KMS-11 (cell line): ENCODE data around the gene CCDC33.

Source experiments
- H2AFZ ChIP-seq: fragments of 200-600 bp; sonication (generic); 2 replicates; pipeline ENCODE4 v1.6.1; 2016; ENCODE audit warnings: antibody characterized with exemption, mixed run types, low read depth
- H3K27ac ChIP-seq: fragments of 200-600 bp; sonication (generic); 2 replicates; pipeline ENCODE4 v1.6.1; 2016; ENCODE audit warnings: mild to moderate bottlenecking, mixed run types
- H3K27me3 ChIP-seq: fragments of 200-600 bp; sonication (generic); 2 replicates; pipeline ENCODE4 v1.6.1; 2017; ENCODE audit warnings: mild to moderate bottlenecking, low read depth, mixed run types, moderate library complexity; ENCODE audit not compliant: insufficient read depth
- H3K36me3 ChIP-seq: fragments of 200-600 bp; sonication (generic); 2 replicates; pipeline ENCODE4 v1.6.1; 2017; ENCODE audit warnings: mild to moderate bottlenecking, mixed run types; ENCODE audit not compliant: insufficient read depth
- H3K4me1 ChIP-seq: fragments of 200-600 bp; sonication (generic); 2 replicates; pipeline ENCODE4 v1.6.1; 2016; ENCODE audit warnings: mild to moderate bottlenecking, low read depth, mixed run types; ENCODE audit not compliant: poor library complexity, severe bottlenecking
- H3K4me2 ChIP-seq: fragments of 200-600 bp; sonication (generic); 2 replicates; pipeline ENCODE4 v1.7.0; 2016; ENCODE audit warnings: mild to moderate bottlenecking, mixed run types
- H3K4me3 ChIP-seq: fragments of 200-600 bp; sonication (generic); IDR thresholded peaks from 2 replicates; pipeline ENCODE4 v1.6.1; 2017; ENCODE audit warnings: low read depth, low read length, mixed read lengths; ENCODE audit not compliant: insufficient read depth
- H3K79me2 ChIP-seq: fragments of 200-600 bp; sonication (generic); 2 replicates; pipeline ENCODE4 v1.6.1; 2016; ENCODE audit warnings: low read depth, mixed run types; ENCODE audit not compliant: insufficient read depth
- H3K9ac ChIP-seq: fragments of 200-600 bp; sonication (generic); 2 replicates; pipeline ENCODE4 v1.6.1; 2016; ENCODE audit warnings: mild to moderate bottlenecking, mixed run types
- H4K20me1 ChIP-seq: fragments of 200-600 bp; sonication (generic); 2 replicates; pipeline ENCODE4 v1.6.1; 2016; ENCODE audit warnings: mild to moderate bottlenecking, mixed run types; ENCODE audit not compliant: insufficient read depth
- CTCF ChIP-seq: fragments of 200-600 bp; sonication (generic); conservative IDR thresholded peaks from 2 replicates; pipeline ENCODE4 v1.6.1; 2017; ENCODE audit warnings: low read depth, mild to moderate bottlenecking, antibody characterized with exemption, low read length, moderate library complexity, mixed read lengths

The CCDC33 gene

DNA sequence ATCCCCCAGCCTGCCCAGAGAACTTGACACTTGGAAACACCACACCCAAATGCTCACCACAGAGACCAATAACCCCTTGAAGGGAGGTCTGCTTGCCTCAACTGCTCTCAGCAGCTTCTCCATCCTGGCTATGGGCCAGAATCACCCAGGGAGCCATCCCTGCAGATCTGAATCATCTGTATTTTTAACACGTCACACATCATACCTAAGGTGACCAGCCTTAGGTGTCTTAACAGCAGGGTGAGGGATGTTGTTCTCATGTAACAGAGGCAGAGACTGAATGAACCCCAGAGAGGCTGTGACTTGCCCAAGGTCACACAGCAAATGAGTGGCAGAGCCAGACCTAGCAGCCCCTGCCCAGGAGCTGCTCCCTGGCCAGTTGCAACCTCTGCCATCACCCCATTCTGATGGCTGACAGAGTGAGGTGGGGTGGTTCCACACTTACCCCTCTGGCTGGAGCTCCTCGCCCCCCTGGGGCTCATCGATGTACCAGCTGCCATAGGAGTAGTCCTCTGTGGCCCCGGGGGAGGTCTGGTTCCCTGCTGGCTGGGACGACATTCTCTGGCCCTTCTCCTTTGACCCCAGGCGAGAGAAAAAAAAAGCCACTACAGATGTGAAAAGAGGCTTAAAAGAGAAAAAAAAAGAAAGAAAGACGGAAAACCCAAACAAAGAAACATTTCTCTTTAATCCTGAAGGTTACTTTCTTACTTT, 34.3 kb upstream of the CCDC33 start:
- Histone ChIP-seq H3K36me3 (no peaks in the 10 kb centered on the region), H3K4me3 (no peak overlapping the region), H2AFZ (no peak overlapping the region), H3K27me3 (peaks cover 68% of the 10 kb centered on the region), H4K20me1 (no peaks in the 10 kb centered on the region), H3K4me2 (no peak overlapping the region), H3K9ac (no peak overlapping the region), H3K4me1 (no peaks in the 10 kb centered on the region), H3K27ac (no peak overlapping the region), H3K79me2 (no peaks in the 10 kb centered on the region)
- no peak for TF ChIP-seq CTCF

DNA sequence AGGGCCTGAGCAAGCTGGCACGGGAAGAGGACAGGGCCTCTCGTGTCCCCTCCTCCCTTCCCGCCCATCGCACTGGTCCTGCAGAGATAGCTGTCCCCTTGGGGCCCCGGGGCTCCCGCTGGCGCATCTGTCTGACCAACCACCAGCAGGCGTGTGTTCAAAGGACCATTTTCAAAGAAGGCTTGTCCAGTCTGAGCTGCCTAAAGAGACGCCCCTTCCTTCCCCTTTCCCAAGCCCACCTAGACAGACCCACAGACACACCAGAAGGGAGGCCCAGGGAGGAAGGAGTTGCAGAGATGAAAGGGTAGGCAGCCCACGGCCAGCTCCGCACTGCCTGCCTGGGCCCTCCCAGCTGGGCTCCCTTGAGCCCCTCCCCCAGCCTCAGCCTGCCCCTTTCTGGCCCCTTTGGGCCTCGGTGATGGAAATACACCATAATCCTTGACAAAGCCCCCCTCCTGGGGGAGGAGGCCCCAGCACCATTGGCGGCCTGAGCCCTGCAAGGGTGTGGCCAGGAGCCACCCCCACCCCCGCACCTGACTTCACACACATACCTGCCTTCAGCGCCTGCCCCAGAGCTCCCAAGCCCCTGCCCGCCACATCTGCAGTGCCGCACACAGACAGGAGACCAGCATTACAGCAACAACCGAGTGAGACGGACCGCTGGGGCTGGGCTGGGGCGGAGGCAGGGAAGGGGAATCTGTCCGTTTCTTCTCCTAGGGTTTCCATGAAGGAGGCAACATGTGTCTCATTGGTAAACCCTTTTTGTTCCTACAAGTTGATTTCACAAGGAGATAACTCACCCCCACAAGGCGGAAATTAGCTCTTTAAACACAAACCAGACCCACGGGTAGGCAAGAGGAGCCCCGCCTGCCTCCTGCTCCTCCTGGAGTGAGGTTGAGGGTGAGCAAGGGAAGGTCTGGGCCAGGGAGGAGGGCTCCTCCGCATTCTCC, 33.4 kb upstream of the CCDC33 start, which contains the start of gene STRA6:
TSS of gene STRA6 (minus strand) at position 336 of the 950 bp plus-strand sequence. CDS start 520 bp downstream, outside the sequence.
- Histone ChIP-seq H3K4me3 (no peak within 1 kb of the TSS), H3K9ac (no peak within 1 kb of the TSS), H3K27me3 (peaks cover 66% of the 10 kb centered on the region), H2AFZ (no peak within 1 kb of the TSS), H3K4me1 (no peaks in the 10 kb centered on the region), H3K36me3 (no peaks in the 10 kb centered on the region), H3K4me2 (no peak within 1 kb of the TSS), H3K79me2 (no peaks in the 10 kb centered on the region), H4K20me1 (no peaks in the 10 kb centered on the region), H3K27ac (no peak within 1 kb of the TSS)
- TF ChIP-seq CTCF, result no peak

GRCh38 chr15:74203914-74204431, 32.2 kb upstream of the CCDC33 start:
- Histone ChIP-seq H3K79me2 (no peaks in the 10 kb centered on the region), H3K4me3 (no peak overlapping the region), H3K36me3 (no peaks in the 10 kb centered on the region), H3K27ac (no peak overlapping the region), H3K4me1 (no peaks in the 10 kb centered on the region), H3K27me3 (peaks cover 69% of the 10 kb centered on the region), H3K4me2 (no peak overlapping the region), H4K20me1 (no peaks in the 10 kb centered on the region), H3K9ac (no peak overlapping the region), H2AFZ (no peak overlapping the region)
- TF ChIP-seq CTCF, result no peak

GRCh38 chr15:74205582-74205947, 30.6 kb upstream of the CCDC33 start:
- no peak overlapping the region for H3K4me3 ChIP-seq
- H3K4me1 ChIP-seq, result no peaks in the 10 kb centered on the region
- no peaks in the 10 kb centered on the region for H4K20me1 ChIP-seq
- no peaks in the 10 kb centered on the region for H3K79me2 ChIP-seq
- TF ChIP-seq CTCF, result no peak
- no peak overlapping the region for H3K27ac ChIP-seq
- no peaks in the 10 kb centered on the region for H3K36me3 ChIP-seq
- no peak overlapping the region for H2AFZ ChIP-seq
- H3K4me2 ChIP-seq, result no peak overlapping the region
- peaks cover 77% of the 10 kb centered on the region for H3K27me3 ChIP-seq
- H3K9ac ChIP-seq, result no peak overlapping the region
